ENCODE measurements around the gene TXLNA. TPM values are rescaled to one million over a fixed set of nuclear protein-coding genes. Genes with fewer than 3 reads are reported as not detected.

TXLNA gene
- total RNA-seq (2022; extraction: Qiagen RNA extraction), result 27.1 to 31.1 TPM (median 30.4 TPM) in 5 replicates

GRCh38 chr1:32179443-32180185, at the start of gene TXLNA:
Gene TXLNA (plus strand): TSS chr1:32179675. CDS start chr1:32180346, 671 bp downstream.

GRCh38 chr1:32200226-32201010, 20.9 kb downstream of the TXLNA start, which contains the start of gene CCDC28B:
Gene CCDC28B (plus strand): TSS chr1:32200595. CDS start chr1:32201936, 1,341 bp downstream.

GRCh38 chr1:32205401-32206370, 26.2 kb downstream of the TXLNA start, which contains the start of gene IQCC:
Gene IQCC (plus strand): TSS chr1:32205671. CDS start chr1:32205682, 11 bp downstream.

GRCh38 chr1:32208891-32209328, 29.4 kb downstream of the TXLNA start, which contains the start of gene DCDC2B:
Gene DCDC2B (plus strand): TSS chr1:32209089. CDS start chr1:32209094, 5 bp downstream.

DNA sequence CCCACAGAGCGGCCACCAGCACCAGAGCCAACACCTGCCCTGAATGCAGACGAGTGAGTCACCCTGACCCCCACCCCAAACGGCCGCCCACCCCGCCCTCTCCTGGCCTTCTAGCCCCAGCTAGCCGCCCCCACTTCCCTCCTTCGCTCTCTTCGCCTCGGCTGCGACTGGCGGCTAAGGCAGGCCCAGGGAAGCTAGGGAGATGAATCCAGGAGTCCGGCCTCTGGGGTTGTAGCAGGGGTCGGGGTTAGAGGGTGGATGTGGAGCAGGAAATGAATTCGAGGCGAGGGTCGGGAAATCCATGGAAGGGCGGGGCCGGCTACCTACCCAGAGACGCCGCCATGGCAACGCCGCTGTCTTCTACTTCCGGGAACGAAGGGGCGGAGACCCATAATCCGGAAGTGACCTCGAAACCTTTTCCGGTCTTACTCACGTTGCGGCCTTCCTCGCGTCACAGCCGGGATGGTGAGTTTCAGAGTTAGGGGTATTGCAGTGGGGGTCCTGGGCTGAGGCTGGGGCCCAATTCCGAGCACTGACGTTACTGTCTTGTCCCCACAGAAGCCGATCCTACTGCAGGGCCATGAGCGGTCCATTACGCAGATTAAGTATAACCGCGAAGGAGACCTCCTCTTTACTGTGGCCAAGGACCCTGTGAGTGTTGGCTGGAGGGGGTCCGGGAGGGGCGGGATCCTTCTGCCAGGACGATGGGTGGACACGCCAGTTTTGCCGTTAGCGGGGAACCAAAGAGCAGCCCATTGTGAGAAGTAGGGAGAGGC, 42.7 kb downstream of the TXLNA start, which contains the start of the genes EIF3I and TMEM234:
EIF3I (plus strand) TSS at position 428 of the 776 bp plus-strand sequence; CDS start at position 463, 35 bp downstream.
TMEM234 (minus strand) TSS at position 374 of the 776 bp plus-strand sequence; CDS start at position 343, 31 bp downstream.

GRCh38 chr1:32246888-32247273, 67.4 kb downstream of the TXLNA start, which contains the start of gene FAM167B:
Gene FAM167B (plus strand): TSS chr1:32247222. CDS start chr1:32247422, 200 bp downstream.

Other genes starting within 250 kb of the TXLNA start
- gene PTP4A2, start 241.3 kb upstream of the TXLNA start, total RNA-seq (2022; extraction: Qiagen RNA extraction), result 173 to 244 TPM (median 202 TPM) in 5 replicates
- 124 to 145 TPM (median 138 TPM) in 5 replicates for gene KHDRBS1, start 165.8 kb upstream of the TXLNA start, total RNA-seq (2022; extraction: Qiagen RNA extraction)
- gene TMEM39B, start 106.7 kb upstream of the TXLNA start, total RNA-seq (2022; extraction: Qiagen RNA extraction), result 7.1 to 11.9 TPM (median 10.7 TPM) in 5 replicates
- gene KPNA6, start 71.6 kb upstream of the TXLNA start, total RNA-seq (2022; extraction: Qiagen RNA extraction), result 15.9 to 19.6 TPM (median 17.8 TPM) in 5 replicates
- 0.71 to 1.5 TPM (median 1.3 TPM) in 5 replicates for gene CCDC28B, start 20.9 kb downstream of the TXLNA start, total RNA-seq (2022; extraction: Qiagen RNA extraction)
- gene IQCC, start 26.0 kb downstream of the TXLNA start, total RNA-seq (2022; extraction: Qiagen RNA extraction), result 1.5 to 2.5 TPM (median 1.9 TPM) in 5 replicates
- gene DCDC2B, start 29.4 kb downstream of the TXLNA start, total RNA-seq (2022; extraction: Qiagen RNA extraction), result not detected in 5 replicates
- 7.3 to 9.2 TPM (median 8.5 TPM) in 5 replicates for gene TMEM234, start 42.7 kb downstream of the TXLNA start, total RNA-seq (2022; extraction: Qiagen RNA extraction)
- 265 to 288 TPM (median 276 TPM) in 5 replicates for gene EIF3I, start 42.7 kb downstream of the TXLNA start, total RNA-seq (2022; extraction: Qiagen RNA extraction)
- 0.55 to 0.82 TPM (median 0.63 TPM) in 5 replicates for gene FAM167B, start 67.5 kb downstream of the TXLNA start, total RNA-seq (2022; extraction: Qiagen RNA extraction)
- gene LCK, start 71.6 kb downstream of the TXLNA start, total RNA-seq (2022; extraction: Qiagen RNA extraction), result 0.07 to 0.11 TPM (median 0.09 TPM) in 3 of 5 replicates, not detected in the others
- gene HDAC1, start 112.4 kb downstream of the TXLNA start, total RNA-seq (2022; extraction: Qiagen RNA extraction), result 47.9 to 53.4 TPM (median 52.1 TPM) in 5 replicates
- 55.1 to 67.3 TPM (median 65.9 TPM) in 5 replicates for gene MARCKSL1, start 156.6 kb downstream of the TXLNA start, total RNA-seq (2022; extraction: Qiagen RNA extraction)
- 1.2 to 3.3 TPM (median 2.6 TPM) in 5 replicates for gene FAM229A, start 182.8 kb downstream of the TXLNA start, total RNA-seq (2022; extraction: Qiagen RNA extraction)
- 0.13 to 0.18 TPM (median 0.15 TPM) in 3 of 5 replicates, not detected in the others for gene TSSK3, start 182.9 kb downstream of the TXLNA start, total RNA-seq (2022; extraction: Qiagen RNA extraction)
- 17.4 to 21.5 TPM (median 20.1 TPM) in 5 replicates for gene BSDC1, start 214.8 kb downstream of the TXLNA start, total RNA-seq (2022; extraction: Qiagen RNA extraction)

Measured in A549 treated with dexamethasone at 1 μM for 4 hours (cell line).